Epithelial cell of esophagus (primary cell): ENCODE data around the gene KDM4B.

Source experiments
- DNase-seq: peaks from one replicate; pipeline ENCODE4 v3.0.0; 2010; ENCODE audit warnings: low read depth
- H3K4me3 ChIP-seq: 2 replicates; pipeline ENCODE4 v1.5.1; 2011; ENCODE audit warnings: mild to moderate bottlenecking, low read length, control low read depth
- TF ChIP-seq, protein P1 (sequence below): IDR thresholded peaks from 2 replicates; pipeline ENCODE4 v1.5.1; 2011; ENCODE audit warnings: low read depth, mild to moderate bottlenecking, low read length, control low read depth, inconsistent platforms; ENCODE audit not compliant: insufficient read depth; ENCODE audit errors: missing control alignments

KDM4B gene

DNA sequence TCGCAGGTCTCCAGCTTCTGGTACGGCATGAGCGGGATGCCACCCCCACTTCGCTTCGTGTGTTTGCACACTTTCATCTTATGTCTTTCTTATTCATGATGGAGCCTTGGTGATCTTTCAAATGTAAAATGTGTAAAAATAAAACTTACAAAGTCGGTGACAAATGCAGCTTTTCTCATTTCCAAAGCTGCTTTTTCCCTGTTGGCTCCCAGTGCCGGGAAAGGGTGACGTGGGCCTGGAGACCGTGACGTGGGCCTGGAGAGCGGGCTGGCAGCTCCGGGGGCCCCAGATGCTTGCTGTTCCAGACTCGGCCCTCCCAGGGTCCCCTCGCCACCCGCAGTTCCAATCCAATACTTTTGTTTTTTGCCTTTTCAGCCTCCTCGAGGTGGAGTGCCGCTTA, 101.4 kb downstream of the KDM4B start:
- TF ChIP-seq, protein P1, sequence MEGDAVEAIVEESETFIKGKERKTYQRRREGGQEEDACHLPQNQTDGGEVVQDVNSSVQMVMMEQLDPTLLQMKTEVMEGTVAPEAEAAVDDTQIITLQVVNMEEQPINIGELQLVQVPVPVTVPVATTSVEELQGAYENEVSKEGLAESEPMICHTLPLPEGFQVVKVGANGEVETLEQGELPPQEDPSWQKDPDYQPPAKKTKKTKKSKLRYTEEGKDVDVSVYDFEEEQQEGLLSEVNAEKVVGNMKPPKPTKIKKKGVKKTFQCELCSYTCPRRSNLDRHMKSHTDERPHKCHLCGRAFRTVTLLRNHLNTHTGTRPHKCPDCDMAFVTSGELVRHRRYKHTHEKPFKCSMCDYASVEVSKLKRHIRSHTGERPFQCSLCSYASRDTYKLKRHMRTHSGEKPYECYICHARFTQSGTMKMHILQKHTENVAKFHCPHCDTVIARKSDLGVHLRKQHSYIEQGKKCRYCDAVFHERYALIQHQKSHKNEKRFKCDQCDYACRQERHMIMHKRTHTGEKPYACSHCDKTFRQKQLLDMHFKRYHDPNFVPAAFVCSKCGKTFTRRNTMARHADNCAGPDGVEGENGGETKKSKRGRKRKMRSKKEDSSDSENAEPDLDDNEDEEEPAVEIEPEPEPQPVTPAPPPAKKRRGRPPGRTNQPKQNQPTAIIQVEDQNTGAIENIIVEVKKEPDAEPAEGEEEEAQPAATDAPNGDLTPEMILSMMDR: no peak
- no peak for DNase-seq
- no peak overlapping the region for H3K4me3 ChIP-seq

DNA sequence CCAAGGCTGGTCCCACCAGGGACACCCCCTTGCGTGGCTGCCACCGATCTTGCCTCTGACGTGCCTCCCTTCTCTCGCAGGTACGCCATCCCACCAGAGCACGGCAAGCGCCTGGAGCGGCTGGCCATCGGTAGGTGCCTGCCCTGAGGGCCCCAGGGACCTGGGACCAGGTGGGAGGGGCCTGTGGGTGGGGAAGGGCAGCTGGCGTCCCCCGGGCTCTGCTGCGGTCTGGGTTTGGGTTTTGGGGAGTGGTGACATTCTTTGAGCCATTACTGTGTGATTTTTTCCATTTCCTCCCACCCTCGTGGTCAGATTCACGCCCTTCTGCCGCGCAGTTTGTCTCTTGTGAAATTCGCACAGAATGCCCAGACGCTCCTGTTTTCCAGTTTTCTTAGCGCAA, 102.0 kb downstream of the KDM4B start:
- no peak for DNase-seq
- H3K4me3 ChIP-seq: no peak overlapping the region
- TF ChIP-seq, protein P1: no peak

DNA sequence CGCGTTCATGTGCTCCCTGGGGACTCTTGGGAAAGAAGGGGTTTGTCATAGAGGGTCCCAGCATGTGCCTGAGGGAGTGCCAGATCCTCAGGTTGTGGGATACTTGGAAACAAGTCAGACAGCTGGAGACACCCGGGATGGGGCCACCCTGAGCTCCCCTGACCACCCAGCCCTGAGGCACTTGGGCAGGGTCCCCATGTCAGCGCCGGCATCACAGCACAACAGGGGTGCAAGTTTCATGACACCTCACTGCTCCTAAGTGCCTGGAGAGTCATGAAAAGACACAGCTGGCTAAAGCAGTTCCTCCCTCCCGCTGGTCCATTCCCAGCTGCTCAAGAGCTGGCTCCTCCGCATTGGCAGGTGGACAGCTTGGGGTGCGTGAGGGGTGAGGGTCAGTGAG, 102.7 kb downstream of the KDM4B start:
- H3K4me3 ChIP-seq: no peak overlapping the region
- no peak for DNase-seq
- TF ChIP-seq, protein P1: no peak

DNA sequence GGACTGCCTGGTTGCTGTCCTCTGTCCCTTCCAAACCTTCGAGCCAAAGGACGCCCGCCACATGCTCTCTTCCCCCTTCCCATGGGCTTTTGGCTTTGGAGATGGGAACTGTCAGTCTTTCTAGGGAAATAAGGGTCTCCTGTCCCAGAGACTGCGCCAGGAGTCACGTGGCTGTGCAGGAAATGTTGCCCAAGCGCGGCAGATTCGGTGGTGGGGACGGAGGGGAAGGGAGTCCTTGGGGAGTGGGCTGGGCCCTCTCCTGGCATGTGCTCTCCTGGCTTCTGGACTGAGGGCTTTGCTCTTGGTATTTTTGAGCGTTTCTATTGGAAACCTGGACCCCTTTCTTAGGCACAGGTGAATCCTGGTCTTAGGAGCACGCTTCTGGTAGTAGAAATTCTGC, 103.2 kb downstream of the KDM4B start:
- no peak overlapping the region for H3K4me3 ChIP-seq
- no peak for DNase-seq
- TF ChIP-seq, protein P1: no peak

DNA sequence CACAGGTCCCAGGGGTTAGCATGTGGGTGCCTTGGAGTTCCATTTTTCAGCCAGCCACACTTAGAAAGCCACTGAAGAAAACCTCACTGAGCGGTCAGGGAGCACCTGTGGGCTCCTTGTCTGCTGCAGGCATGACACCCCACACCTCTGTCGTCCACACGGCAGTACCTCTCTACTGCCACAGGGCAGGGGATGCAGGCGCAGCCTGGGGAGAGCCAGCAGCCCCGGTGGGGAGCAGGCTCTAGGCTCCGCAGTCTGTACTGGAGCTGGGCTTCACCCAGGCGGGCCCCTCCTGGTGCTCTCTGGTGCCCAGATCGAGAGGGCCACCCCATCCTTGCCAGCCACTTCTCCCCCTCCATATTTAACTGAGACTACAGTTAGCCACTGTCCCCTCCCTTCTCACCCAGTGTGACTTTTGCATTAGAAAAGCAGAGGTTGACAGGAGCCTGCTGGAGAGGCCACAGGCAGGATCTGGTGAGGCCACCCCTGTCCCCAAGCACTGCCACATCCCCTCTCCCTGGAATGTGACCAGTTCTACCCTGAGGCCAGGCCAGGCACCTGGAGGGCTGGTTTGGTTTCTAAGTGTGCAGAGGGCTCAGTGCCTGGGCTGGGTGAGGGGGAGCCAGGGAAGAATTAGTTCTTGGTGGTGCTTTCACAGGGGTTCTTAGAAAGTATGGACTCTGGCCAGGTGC, 104.4 kb downstream of the KDM4B start:
- TF ChIP-seq, protein P1: no peak
- no peak overlapping the region for H3K4me3 ChIP-seq
- no peak for DNase-seq

DNA sequence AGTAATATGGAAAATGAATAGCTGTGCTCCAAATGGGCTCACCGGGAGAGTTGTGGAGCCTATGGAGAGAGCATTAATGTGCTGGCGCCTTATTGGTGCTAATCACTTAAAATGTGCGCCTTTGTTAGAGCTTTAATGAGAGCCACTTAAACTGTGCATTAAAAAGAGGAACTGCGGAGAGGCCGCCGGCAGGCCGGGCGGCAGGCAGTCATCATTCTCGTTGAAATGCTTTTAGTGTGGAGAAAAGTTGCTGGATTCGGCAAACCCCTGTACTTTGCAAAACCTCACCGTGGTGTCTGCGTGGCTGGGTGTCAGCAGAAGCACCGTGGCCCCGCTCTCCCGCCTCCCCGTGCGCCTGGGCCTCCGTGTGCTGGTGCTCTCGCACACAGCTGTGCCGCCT, 105.5 kb downstream of the KDM4B start:
- no peak for DNase-seq
- TF ChIP-seq, protein P1: no peak
- no peak overlapping the region for H3K4me3 ChIP-seq

DNA sequence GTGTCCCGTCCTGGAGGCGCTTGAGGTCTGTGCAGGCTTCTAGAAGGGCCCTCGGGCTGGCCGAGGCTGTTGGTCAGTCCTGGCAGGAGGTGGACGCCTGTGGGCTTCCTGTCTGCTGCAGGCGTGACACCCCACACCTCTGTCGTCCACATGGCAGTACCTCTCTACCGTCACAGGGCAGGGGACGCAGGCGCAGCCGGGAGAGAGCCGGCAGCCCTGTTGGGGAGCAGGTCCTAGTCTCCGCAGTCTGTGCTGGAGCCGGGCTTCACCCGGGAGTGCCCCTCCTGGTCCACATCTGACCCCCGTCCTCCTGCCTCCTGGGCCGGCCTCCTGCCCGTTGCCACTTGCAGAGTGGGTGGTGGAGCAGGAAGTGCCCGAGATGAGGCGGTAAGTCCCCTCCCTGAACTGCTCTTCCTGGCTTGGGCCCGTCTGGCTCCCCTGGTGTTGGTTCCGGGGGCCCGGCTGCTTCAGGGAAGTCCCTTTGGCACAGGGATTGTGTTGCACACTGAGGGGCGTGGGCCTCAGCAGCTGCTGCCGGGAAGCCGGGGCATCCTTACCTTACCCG, 106.0 kb downstream of the KDM4B start:
- no peak overlapping the region for H3K4me3 ChIP-seq
- TF ChIP-seq, protein P1: no peak
- DNase-seq: no peak
